Myocyte (in vitro differentiated cells): Measurements from ENCODE around the gene KIAA0319L. TPM values are rescaled to one million over a fixed set of nuclear protein-coding genes. Genes with fewer than 3 reads are reported as not detected.

Source experiments
- DNase-seq: peaks from one replicate; pipeline ENCODE4 v3.0.0-alpha.2; 2012; ENCODE audit warnings: low read depth
- total RNA-seq: library from RNA; depleted of rRNA; stranded (reverse); fragments of >200 nt; gene quantifications from 2 replicates; pipeline ENCODE4 v1.2.3, GENCODE V29; 2014

KIAA0319L gene
- total RNA-seq, 1 donor from 2014 or later = 81.3 TPM

- no peak for DNase-seq
Measured at GRCh38 chr1:35394386-35394785, 162.8 kb downstream of the KIAA0319L start.

GRCh38 chr1:35390600-35391494 lies 166.4 kb downstream of the KIAA0319L start:
- DNase-seq = no peak

DNA sequence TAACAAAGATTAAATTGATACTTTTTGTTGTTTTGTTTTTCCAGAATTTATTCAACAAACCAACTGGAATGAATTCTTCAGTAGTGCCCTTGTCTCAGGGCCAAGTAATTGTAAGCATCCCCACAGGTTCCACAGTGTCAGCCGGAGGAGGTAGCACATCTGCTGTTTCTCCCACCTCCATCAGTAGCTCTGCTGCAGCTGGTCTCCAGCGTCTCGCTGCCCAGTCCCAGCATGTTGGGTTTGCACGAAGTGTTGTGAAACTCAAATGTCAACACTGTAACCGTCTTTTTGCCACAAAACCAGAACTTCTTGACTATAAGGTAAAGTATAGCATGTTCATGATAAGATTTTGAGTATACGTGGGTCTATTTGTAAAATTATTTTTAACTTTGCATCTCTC lies 170.2 kb downstream of the KIAA0319L start:
- DNase-seq = no peak

DNA sequence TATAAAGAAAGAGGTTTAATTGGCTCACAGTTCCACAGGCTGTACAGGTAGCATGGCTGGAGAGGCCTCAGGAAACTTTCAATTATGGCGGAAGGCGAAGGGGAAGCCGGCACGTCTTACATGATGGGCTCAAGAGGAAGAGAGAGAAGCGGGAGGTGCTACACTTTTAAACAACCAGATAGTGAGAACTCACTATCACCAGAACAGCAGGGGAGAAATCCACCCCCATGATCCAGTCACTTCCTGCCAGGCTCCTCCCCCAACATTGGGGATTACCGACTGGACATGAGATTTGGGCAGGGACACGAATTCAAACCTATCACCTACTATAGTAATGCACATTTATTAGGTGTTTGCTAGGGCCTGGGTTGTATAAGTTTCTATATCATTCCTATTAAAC lies 170.9 kb downstream of the KIAA0319L start:
- no peak for DNase-seq

Other genes with a start within 250 kb of the KIAA0319L start
- gene NCDN, start 396 bp upstream of the KIAA0319L start, total RNA-seq = 44.1 and 58.6 TPM in 2 replicates
- 0.31 TPM in 1 of 2 replicates, not detected in the other for gene TFAP2E, start 15.9 kb upstream of the KIAA0319L start, total RNA-seq
- gene PSMB2, start 84.1 kb upstream of the KIAA0319L start, total RNA-seq = 38.8 and 41.4 TPM in 2 replicates
- gene C1orf216, start 161.5 kb upstream of the KIAA0319L start, total RNA-seq = 29.0 and 37.5 TPM in 2 replicates
- gene CLSPN, start 212.6 kb upstream of the KIAA0319L start, total RNA-seq = 0.51 and 0.52 TPM in 2 replicates